GM06990 (cell line): ENCODE measurements around the gene APOOL.

Experiments used
- DNase-seq: peaks from one replicate; pipeline ENCODE4 v3.0.0-alpha.2; 2011; ENCODE audit not compliant: insufficient read length; ENCODE audit errors: extremely low read depth
- H3K27me3 ChIP-seq: replicated peaks from 2 replicates; pipeline ENCODE4 v1.6.0; 2011; ENCODE audit warnings: low read length; ENCODE audit not compliant: control insufficient read depth, insufficient read depth
- H3K36me3 ChIP-seq: 2 replicates; pipeline ENCODE4 v1.5.1; 2011; ENCODE audit warnings: low read length; ENCODE audit not compliant: control insufficient read depth, insufficient read depth
- H3K4me3 ChIP-seq: replicated peaks from 2 replicates; pipeline ENCODE4 v1.5.1; 2011; ENCODE audit warnings: low read depth, mild to moderate bottlenecking, control low read depth, low read length
- CTCF ChIP-seq: IDR thresholded peaks from 2 replicates; pipeline ENCODE4 v1.5.1; 2011; ENCODE audit warnings: low read length, control low read depth, mild to moderate bottlenecking, inconsistent platforms; ENCODE audit not compliant: insufficient read depth, poor library complexity, severe bottlenecking

The APOOL gene

GRCh38 chrX:85140964-85141363 is 137.3 kb downstream of the APOOL start:
- TF ChIP-seq CTCF = no peak
- Histone ChIP-seq H3K4me3 (no peak overlapping the region), H3K27me3 (no peaks in the 10 kb centered on the region), H3K36me3 (no peaks in the 10 kb centered on the region)
- no peak for DNase-seq
